ENCODE data around the gene RCAN2. TPM values are rescaled to one million over a fixed set of nuclear protein-coding genes. Genes with fewer than 3 reads are reported as not detected.

RCAN2 gene
- total and polyA plus RNA-seq, 9 of the 15 experiments (the other 6 are each of a cell fraction or from before 2014, with no cell fraction given), result 0.04 TPM; not detected in 8

DNA sequence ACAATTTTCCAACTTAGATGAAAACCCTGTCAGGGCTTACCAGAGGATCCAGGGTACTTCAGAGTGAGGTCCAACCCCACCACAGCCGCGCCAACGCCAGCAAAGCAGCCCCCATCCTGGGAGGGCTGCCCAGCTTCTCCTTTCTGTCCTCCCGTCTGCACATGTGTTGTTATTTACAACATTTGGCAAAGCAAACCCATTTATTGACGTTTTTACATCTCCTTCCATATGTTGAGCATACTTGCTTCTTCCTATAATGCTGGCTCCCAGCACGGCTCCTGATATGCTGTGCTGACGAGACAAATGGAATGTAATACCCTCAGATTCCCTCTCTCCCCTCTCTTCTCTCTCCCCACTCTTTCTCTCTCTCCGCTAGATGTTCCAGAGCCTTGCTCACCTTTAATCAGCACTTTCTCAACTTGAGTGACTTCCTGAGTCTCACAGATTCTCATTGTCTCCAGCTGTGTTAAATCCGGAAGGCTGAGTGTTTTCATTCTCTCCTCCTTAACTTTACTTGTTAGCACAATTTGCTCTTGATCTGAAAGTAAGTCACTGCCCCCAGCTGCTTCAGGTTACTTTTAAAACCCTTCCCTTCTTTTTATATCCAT is 22.7 kb downstream of the RCAN2 start (continued):
- no peak for TF ChIP-seq SREBF2 (CRISPR knock-in tag; IDR thresholded peaks at IDR 0.05)

DNA sequence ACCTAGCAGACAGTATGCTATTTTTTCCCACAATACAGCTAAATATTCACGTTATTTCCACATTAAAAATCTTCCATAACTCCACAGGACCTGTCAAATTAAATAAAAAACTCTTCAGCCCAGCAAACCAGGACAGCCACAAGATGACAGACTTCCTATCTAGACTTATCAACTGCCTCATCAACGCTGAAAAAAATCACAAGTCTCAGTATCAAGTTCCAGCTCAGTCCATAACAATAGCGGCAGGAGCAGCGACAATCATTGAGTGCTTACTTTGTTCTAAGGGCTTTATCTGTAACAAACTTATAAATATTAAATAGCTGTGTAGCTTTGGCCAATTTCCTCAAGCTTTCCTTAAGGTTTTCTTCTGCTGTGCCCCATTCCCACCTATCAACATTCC is 24.7 kb downstream of the RCAN2 start:
- no peaks in the 10 kb centered on the region for H3K36me3 ChIP-seq (ENCODE audit: control insufficient read depth, insufficient read depth, low read length)
- no peak overlapping the region for H2AFZ ChIP-seq (ENCODE audit: low read depth, low read length)
- H3K9me3 ChIP-seq (replicated peaks; ENCODE audit: control insufficient read depth, insufficient read depth, low read depth, low read length), result no peaks in the 10 kb centered on the region
- DNase-seq (ENCODE audit: extremely low read depth in 1 of 4, low spot score in 3 of 4) (no peak), ATAC-seq (no peak), FAIRE-seq (no peak)
- H3K27me3 ChIP-seq (ENCODE audit: control insufficient read depth in 2 of 2, insufficient read depth in 2 of 2, low read length in 2 of 2), result no peaks in the 10 kb centered on the region
- in situ Hi-C loops (cut with MboI), result no loop called here
- no peak overlapping the region for H3K4me2 ChIP-seq (ENCODE audit: insufficient read depth, low read length)
- no peaks in the 10 kb centered on the region for H4K20me1 ChIP-seq (replicated peaks; ENCODE audit: control insufficient read depth, insufficient read depth, low read length)
- under 1% methylated on average over 4 of the region's 4 CpGs for WGBS (ENCODE audit: insufficient coverage, low coverage, missing lambda C conversion rate)
- POLR2A ChIA-PET, result interaction anchor here (1.1 to 1.7 kb wide), 2 partner anchors 9 to 11 kb away, joined by 3 to 7 read pairs; no protein-coding TSS in a partner anchor
- no peaks in the 10 kb centered on the region for H3K4me1 ChIP-seq (replicated peaks in 1 of 2; ENCODE audit: control insufficient read depth in 2 of 2, insufficient read depth in 2 of 2, low read length in 2 of 2)
- intact Hi-C loops (cut with micrococcal nuclease), result no loop called here
- no TSS peak for BruUV-seq (replicated peaks)
- TF ChIP-seq ZNF668 (CRISPR knock-in tag; IDR thresholded peaks at IDR 0.05) (no peak), CBFB (CRISPR knock-in tag; IDR thresholded peaks at IDR 0.05) (no peak), ZNF253 (CRISPR knock-in tag; conservative IDR thresholded peaks at IDR 0.05) (no peak), RFX1 (IDR thresholded peaks at IDR 0.05) (no peak), HMG20A (CRISPR knock-in tag; conservative IDR thresholded peaks at IDR 0.05) (no peak), SAP30 (IDR thresholded peaks at IDR 0.05; ENCODE audit: borderline replicate concordance, insufficient read depth, low read depth, low read length, poor library complexity, severe bottlenecking) (no peak), TRIM24 (IDR thresholded peaks at IDR 0.05) (no peak), RB1 (IDR thresholded peaks at IDR 0.05; ENCODE audit: low read depth) (no peak), SMAD4 (CRISPR knock-in tag; conservative IDR thresholded peaks at IDR 0.05) (no peak), BRF1 (IDR thresholded peaks at IDR 0.05; ENCODE audit: borderline replicate concordance, extremely low read depth, insufficient read length) (no peak)
- TF ChIP-seq, protein P1, sequence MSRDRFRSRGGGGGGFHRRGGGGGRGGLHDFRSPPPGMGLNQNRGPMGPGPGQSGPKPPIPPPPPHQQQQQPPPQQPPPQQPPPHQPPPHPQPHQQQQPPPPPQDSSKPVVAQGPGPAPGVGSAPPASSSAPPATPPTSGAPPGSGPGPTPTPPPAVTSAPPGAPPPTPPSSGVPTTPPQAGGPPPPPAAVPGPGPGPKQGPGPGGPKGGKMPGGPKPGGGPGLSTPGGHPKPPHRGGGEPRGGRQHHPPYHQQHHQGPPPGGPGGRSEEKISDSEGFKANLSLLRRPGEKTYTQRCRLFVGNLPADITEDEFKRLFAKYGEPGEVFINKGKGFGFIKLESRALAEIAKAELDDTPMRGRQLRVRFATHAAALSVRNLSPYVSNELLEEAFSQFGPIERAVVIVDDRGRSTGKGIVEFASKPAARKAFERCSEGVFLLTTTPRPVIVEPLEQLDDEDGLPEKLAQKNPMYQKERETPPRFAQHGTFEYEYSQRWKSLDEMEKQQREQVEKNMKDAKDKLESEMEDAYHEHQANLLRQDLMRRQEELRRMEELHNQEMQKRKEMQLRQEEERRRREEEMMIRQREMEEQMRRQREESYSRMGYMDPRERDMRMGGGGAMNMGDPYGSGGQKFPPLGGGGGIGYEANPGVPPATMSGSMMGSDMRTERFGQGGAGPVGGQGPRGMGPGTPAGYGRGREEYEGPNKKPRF (IDR thresholded peaks at IDR 0.05; ENCODE audit: low read depth, low read length), result no peak
- TF ChIP-seq, protein P2, sequence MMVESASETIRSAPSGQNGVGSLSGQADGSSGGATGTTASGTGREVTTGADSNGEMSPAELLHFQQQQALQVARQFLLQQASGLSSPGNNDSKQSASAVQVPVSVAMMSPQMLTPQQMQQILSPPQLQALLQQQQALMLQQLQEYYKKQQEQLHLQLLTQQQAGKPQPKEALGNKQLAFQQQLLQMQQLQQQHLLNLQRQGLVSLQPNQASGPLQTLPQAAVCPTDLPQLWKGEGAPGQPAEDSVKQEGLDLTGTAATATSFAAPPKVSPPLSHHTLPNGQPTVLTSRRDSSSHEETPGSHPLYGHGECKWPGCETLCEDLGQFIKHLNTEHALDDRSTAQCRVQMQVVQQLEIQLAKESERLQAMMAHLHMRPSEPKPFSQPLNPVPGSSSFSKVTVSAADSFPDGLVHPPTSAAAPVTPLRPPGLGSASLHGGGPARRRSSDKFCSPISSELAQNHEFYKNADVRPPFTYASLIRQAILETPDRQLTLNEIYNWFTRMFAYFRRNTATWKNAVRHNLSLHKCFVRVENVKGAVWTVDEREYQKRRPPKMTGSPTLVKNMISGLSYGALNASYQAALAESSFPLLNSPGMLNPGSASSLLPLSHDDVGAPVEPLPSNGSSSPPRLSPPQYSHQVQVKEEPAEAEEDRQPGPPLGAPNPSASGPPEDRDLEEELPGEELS (CRISPR knock-in tag; IDR thresholded peaks at IDR 0.05; ENCODE audit: borderline replicate concordance), result no peak
- no peak overlapping the region for H3K4me3 ChIP-seq
- H3K79me2 ChIP-seq (ENCODE audit: control insufficient read depth, insufficient read depth, low read length), result no peaks in the 10 kb centered on the region
- no peaks in the 10 kb centered on the region for H3K9me1 ChIP-seq (ENCODE audit: control insufficient read depth, insufficient read depth, low read length)
- no peak overlapping the region for H3K9ac ChIP-seq (ENCODE audit: insufficient read depth in 1 of 2, low read depth in 2 of 2, low read length in 2 of 2)
- CTCF ChIA-PET (ENCODE audit: low intra/inter-chr PET ratio), result no interaction called here
- H3K27ac ChIP-seq (ENCODE audit: extremely low read depth, low read depth, low read length), result no peak overlapping the region

All from K562 (cell line).